ENCODE measurements around the gene IGLL1. TPM values are rescaled to one million over a fixed set of nuclear protein-coding genes. Genes with fewer than 3 reads are reported as not detected.

Gene IGLL1
- total and polyA plus RNA-seq, 7 experiments from 2014 or later: 0.72 TPM; not detected in 6

Other genes with a start within 250 kb of the IGLL1 start
- gene DRICH1, start 52.0 kb upstream of the IGLL1 start, total RNA-seq: 1 to 10 TPM in 4 of 5 experiments, under 1 TPM in 1; 0.58 to 3.7 (median 2.1) TPM
- not detected for gene DRICH1, start 52.0 kb upstream of the IGLL1 start, polyA plus RNA-seq
- 10 to 100 TPM; 13.8 to 31.9 (median 19.9) TPM for gene RGL4, start 110.7 kb upstream of the IGLL1 start, total RNA-seq
- gene RGL4, start 110.7 kb upstream of the IGLL1 start, polyA plus RNA-seq: 10 to 100 TPM; 86.3 to 95.0 TPM
- gene ZNF70, start 170.8 kb upstream of the IGLL1 start, total RNA-seq: 1 to 10 TPM; 3.1 to 7.9 (median 4.0) TPM
- under 1 TPM; 0.32 to 0.34 TPM for gene ZNF70, start 170.8 kb upstream of the IGLL1 start, polyA plus RNA-seq
- gene VPREB3, start 174.1 kb upstream of the IGLL1 start, total RNA-seq: 1 to 10 TPM in 1 of 5 experiments, under 1 TPM in 1, not detected in 3; 0.74 to 3.0 TPM
- gene VPREB3, start 174.1 kb upstream of the IGLL1 start, polyA plus RNA-seq: 1 to 10 TPM; 1.3 to 1.5 TPM
- 1 to 10 TPM in 4 of 5 experiments, not detected in 1; 1.2 to 5.7 (median 3.9) TPM for gene C22orf15, start 182.7 kb upstream of the IGLL1 start, total RNA-seq
- 1 to 10 TPM; 1.6 to 2.4 TPM for gene C22orf15, start 182.7 kb upstream of the IGLL1 start, polyA plus RNA-seq
- gene CHCHD10, start 187.7 kb upstream of the IGLL1 start, total RNA-seq: 10 to 100 TPM; 38.2 to 56.1 (median 46.4) TPM
- gene CHCHD10, start 187.7 kb upstream of the IGLL1 start, polyA plus RNA-seq: 10 to 100 TPM; 25.6 to 32.8 TPM
- 1 to 10 TPM in 4 of 5 experiments, not detected in 1; 2.0 to 4.0 (median 3.4) TPM for gene MMP11, start 192.6 kb upstream of the IGLL1 start, total RNA-seq
- 1 to 10 TPM; 2.0 to 4.3 TPM for gene MMP11, start 192.6 kb upstream of the IGLL1 start, polyA plus RNA-seq
- gene SMARCB1, start 206.7 kb upstream of the IGLL1 start, total RNA-seq: 10 to 100 TPM; 47.1 to 81.1 (median 54.2) TPM
- 10 to 100 TPM; 37.0 to 49.8 TPM for gene SMARCB1, start 206.7 kb upstream of the IGLL1 start, polyA plus RNA-seq